HAP-1 (cell line): ENCODE results near the gene EML1.

Experiments used
- DNase-seq, 2 experiments: peaks; one replicate each; pipeline ENCODE4 v3.0.0-alpha.2; 2016 to 2020; ENCODE audit warnings: low spot score in 2 of 2
- H3K27me3 ChIP-seq: fragments of 250-450 bp; sonication (Bioruptor Pico); 2 replicates; pipeline ENCODE4 v1.5.1; 2020; ENCODE audit warnings: low read depth, mild to moderate bottlenecking, moderate library complexity
- H3K36me3 ChIP-seq: fragments of 250-450 bp; sonication (Bioruptor Pico); replicated peaks from 2 replicates; pipeline ENCODE4 v1.5.1; 2020; ENCODE audit warnings: mild to moderate bottlenecking
- H3K4me1 ChIP-seq: fragments of 250-450 bp; sonication (Bioruptor Pico); 2 replicates; pipeline ENCODE4 v1.5.1; 2020; ENCODE audit warnings: mild to moderate bottlenecking
- H3K4me3 ChIP-seq: fragments of 250-450 bp; sonication (Bioruptor Pico); 2 replicates; pipeline ENCODE4 v1.5.1; 2020; ENCODE audit warnings: mild to moderate bottlenecking, moderate library complexity
- H3K9me3 ChIP-seq: fragments of 250-450 bp; sonication (Bioruptor Pico); 2 replicates; pipeline ENCODE4 v1.5.1; 2020; ENCODE audit warnings: mild to moderate bottlenecking, moderate library complexity
- in situ Hi-C: fragments of 300-500 bp; cut with MboI; formaldehyde crosslinking; loops from 3 replicates; pipeline ENCODE4 v1.14.3; 2020; ENCODE audit warnings: low sequenced_read_pairs, inconsistent platforms, mixed read lengths

The EML1 gene

GRCh38 chr14:99921425-99921824, 128.2 kb downstream of the EML1 start:
- no peak overlapping the region for H3K4me3 ChIP-seq
- H3K4me1 ChIP-seq, result no peaks in the 10 kb centered on the region
- DNase-seq, result no peak
- in situ Hi-C loops, result no loop called here
- no peaks in the 10 kb centered on the region for H3K9me3 ChIP-seq
- H3K27me3 ChIP-seq, result no peaks in the 10 kb centered on the region
- H3K36me3 ChIP-seq, result no peaks in the 10 kb centered on the region; the same call in 1 of the 2 replicates

GRCh38 chr14:99924379-99924778, 131.2 kb downstream of the EML1 start:
- no peaks in the 10 kb centered on the region for H3K4me1 ChIP-seq
- no peaks in the 10 kb centered on the region for H3K27me3 ChIP-seq
- no peaks in the 10 kb centered on the region for H3K9me3 ChIP-seq
- in situ Hi-C loops, result no loop called here
- H3K36me3 ChIP-seq, result no peaks in the 10 kb centered on the region; the same call in 1 of the 2 replicates
- no peak overlapping the region for H3K4me3 ChIP-seq
- no peak for DNase-seq

- H3K4me1 ChIP-seq, result no peaks in the 10 kb centered on the region
- H3K27me3 ChIP-seq, result no peaks in the 10 kb centered on the region
- no peaks in the 10 kb centered on the region; the same call in 1 of the 2 replicates for H3K36me3 ChIP-seq
- H3K9me3 ChIP-seq, result no peaks in the 10 kb centered on the region
- no peak for DNase-seq
- H3K4me3 ChIP-seq, result no peak overlapping the region
- in situ Hi-C loops, result no loop called here
Observed at GRCh38 chr14:99925471-99925870, 132.3 kb downstream of the EML1 start.

GRCh38 chr14:99928963-99929362, 135.8 kb downstream of the EML1 start:
- no peaks in the 10 kb centered on the region for H3K9me3 ChIP-seq

GRCh38 chr14:99929601-99930000, 136.4 kb downstream of the EML1 start:
- no peak overlapping the region for H3K4me3 ChIP-seq
- H3K9me3 ChIP-seq, result no peaks in the 10 kb centered on the region
- no peaks in the 10 kb centered on the region for H3K27me3 ChIP-seq
- no peaks in the 10 kb centered on the region for H3K36me3 ChIP-seq
- H3K4me1 ChIP-seq, result no peaks in the 10 kb centered on the region
- DNase-seq, result no peak
- in situ Hi-C loops, result no loop called here

More at GRCh38 chr14:99928963-99929362, 135.8 kb downstream of the EML1 start:
- Histone ChIP-seq H3K4me1 (no peaks in the 10 kb centered on the region), H3K27me3 (no peaks in the 10 kb centered on the region), H3K4me3 (no peak overlapping the region), H3K36me3 (no peaks in the 10 kb centered on the region)
- DNase-seq, result no peak
- in situ Hi-C loops, result no loop called here

- Histone ChIP-seq H3K9me3 (no peaks in the 10 kb centered on the region), H3K36me3 (no peaks in the 10 kb centered on the region), H3K4me3 (no peak overlapping the region), H3K27me3 (no peaks in the 10 kb centered on the region), H3K4me1 (no peaks in the 10 kb centered on the region)
- DNase-seq, result no peak
- in situ Hi-C loops, result no loop called here
Observed at GRCh38 chr14:99930420-99931274, 137.4 kb downstream of the EML1 start.

- Histone ChIP-seq H3K9me3 (no peaks in the 10 kb centered on the region), H3K4me3 (no peak overlapping the region), H3K4me1 (no peaks in the 10 kb centered on the region), H3K36me3 (no peaks in the 10 kb centered on the region), H3K27me3 (no peaks in the 10 kb centered on the region)
- no peak for DNase-seq
- in situ Hi-C loops, result no loop called here
Observed at GRCh38 chr14:99931308-99931707, 138.1 kb downstream of the EML1 start.

GRCh38 chr14:99936056-99936455, 142.8 kb downstream of the EML1 start:
- in situ Hi-C loops, result no loop called here
- H3K4me1 ChIP-seq, result no peaks in the 10 kb centered on the region
- no peaks in the 10 kb centered on the region for H3K9me3 ChIP-seq
- H3K36me3 ChIP-seq, result no peaks in the 10 kb centered on the region
- DNase-seq, result no peak
- no peaks in the 10 kb centered on the region for H3K27me3 ChIP-seq
- no peak overlapping the region for H3K4me3 ChIP-seq

- in situ Hi-C loops, result no loop called here
- no peaks in the 10 kb centered on the region for H3K4me1 ChIP-seq
- no peaks in the 10 kb centered on the region for H3K36me3 ChIP-seq
- no peaks in the 10 kb centered on the region for H3K27me3 ChIP-seq
- no peak for DNase-seq
- no peak overlapping the region for H3K4me3 ChIP-seq
- no peaks in the 10 kb centered on the region for H3K9me3 ChIP-seq
Observed at GRCh38 chr14:99936738-99937474, 143.7 kb downstream of the EML1 start.

GRCh38 chr14:99937475-99938244, 144.4 kb downstream of the EML1 start:
- H3K36me3 ChIP-seq, result no peaks in the 10 kb centered on the region
- in situ Hi-C loops, result no loop called here
- H3K9me3 ChIP-seq, result no peaks in the 10 kb centered on the region
- no peaks in the 10 kb centered on the region for H3K27me3 ChIP-seq
- no peaks in the 10 kb centered on the region for H3K4me1 ChIP-seq
- DNase-seq, result no peak
- no peak overlapping the region for H3K4me3 ChIP-seq

- no peak for DNase-seq
- no peak overlapping the region for H3K4me3 ChIP-seq
- no peaks in the 10 kb centered on the region for H3K27me3 ChIP-seq
- H3K9me3 ChIP-seq, result no peaks in the 10 kb centered on the region
- no peaks in the 10 kb centered on the region for H3K4me1 ChIP-seq
- H3K36me3 ChIP-seq, result no peaks in the 10 kb centered on the region
- in situ Hi-C loops, result no loop called here
Observed at GRCh38 chr14:99938376-99938775, 145.2 kb downstream of the EML1 start.

GRCh38 chr14:99938896-99939295, 145.7 kb downstream of the EML1 start:
- no peak for DNase-seq
- in situ Hi-C loops, result no loop called here
- Histone ChIP-seq H3K36me3 (no peaks in the 10 kb centered on the region), H3K27me3 (no peaks in the 10 kb centered on the region), H3K4me1 (no peaks in the 10 kb centered on the region), H3K4me3 (no peak overlapping the region), H3K9me3 (no peaks in the 10 kb centered on the region)

GRCh38 chr14:99939421-99939820, 146.2 kb downstream of the EML1 start:
- H3K27me3 ChIP-seq, result no peaks in the 10 kb centered on the region
- in situ Hi-C loops, result no loop called here
- H3K9me3 ChIP-seq, result no peaks in the 10 kb centered on the region
- DNase-seq, result no peak
- H3K36me3 ChIP-seq, result no peaks in the 10 kb centered on the region
- H3K4me1 ChIP-seq, result no peaks in the 10 kb centered on the region
- H3K4me3 ChIP-seq, result no peak overlapping the region

GRCh38 chr14:99940064-99940463, 146.9 kb downstream of the EML1 start:
- DNase-seq, result no peak
- in situ Hi-C loops, result no loop called here
- no peaks in the 10 kb centered on the region for H3K9me3 ChIP-seq
- H3K27me3 ChIP-seq, result no peaks in the 10 kb centered on the region
- no peaks in the 10 kb centered on the region for H3K4me1 ChIP-seq
- H3K4me3 ChIP-seq, result no peak overlapping the region
- no peaks in the 10 kb centered on the region for H3K36me3 ChIP-seq
